GM21825 (cell line): ENCODE results near the gene TYSND1.
"Not testable (repeated sequence)": the region's sequence is repeated elsewhere in the genome, so short reads cannot be mapped to it uniquely, and the experiment has no call there.

ENCODE experiments used
- ATAC-seq: cut with Tn5 transposase; IDR thresholded peaks from one replicate; pipeline ENCODE4 v1.9.1; 2021; ENCODE audit warnings: mild to moderate bottlenecking, moderate library complexity; ENCODE audit not compliant: unreplicated experiment

TYSND1 gene

DNA sequence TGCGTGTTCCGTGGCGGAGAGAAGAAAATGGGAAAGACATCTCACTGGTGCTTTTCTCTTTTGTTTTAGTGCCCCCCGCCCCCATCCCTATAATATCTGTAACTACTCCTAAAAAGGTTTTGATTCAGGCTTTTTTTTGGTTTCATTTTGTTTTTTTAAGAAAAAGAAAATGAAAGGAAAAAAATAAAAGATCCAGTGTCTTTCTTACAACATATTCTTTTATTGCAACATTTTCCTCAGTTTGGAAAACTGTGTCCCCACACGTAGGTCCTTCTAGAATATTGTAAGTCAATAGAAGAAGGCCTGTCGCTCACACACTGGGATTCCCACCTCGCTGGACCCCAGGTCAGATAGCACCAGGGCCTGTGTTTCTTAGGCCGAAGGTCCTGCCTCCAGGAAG lies 34.4 kb downstream of the TYSND1 start:
- no peak for ATAC-seq

DNA sequence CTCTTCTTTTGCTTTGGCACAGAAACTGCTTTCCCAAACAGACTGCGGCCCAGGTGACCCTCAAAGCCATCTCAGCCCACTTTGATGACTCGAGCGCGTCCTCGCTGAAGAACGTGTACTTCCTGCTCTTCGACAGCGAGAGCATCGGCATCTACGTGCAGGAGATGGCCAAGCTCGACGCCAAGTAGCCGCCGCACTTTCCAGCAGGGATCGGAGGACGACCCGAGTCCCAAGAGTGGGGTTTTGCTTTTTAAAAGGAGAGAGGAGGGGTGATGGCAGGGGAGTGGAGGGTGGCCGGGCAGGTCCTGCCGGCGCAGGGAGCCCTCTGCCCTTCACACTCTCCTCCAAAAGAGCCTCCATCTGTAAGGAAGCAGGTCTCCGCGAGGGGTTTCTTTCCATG lies 35.0 kb downstream of the TYSND1 start:
- no peak for ATAC-seq

DNA sequence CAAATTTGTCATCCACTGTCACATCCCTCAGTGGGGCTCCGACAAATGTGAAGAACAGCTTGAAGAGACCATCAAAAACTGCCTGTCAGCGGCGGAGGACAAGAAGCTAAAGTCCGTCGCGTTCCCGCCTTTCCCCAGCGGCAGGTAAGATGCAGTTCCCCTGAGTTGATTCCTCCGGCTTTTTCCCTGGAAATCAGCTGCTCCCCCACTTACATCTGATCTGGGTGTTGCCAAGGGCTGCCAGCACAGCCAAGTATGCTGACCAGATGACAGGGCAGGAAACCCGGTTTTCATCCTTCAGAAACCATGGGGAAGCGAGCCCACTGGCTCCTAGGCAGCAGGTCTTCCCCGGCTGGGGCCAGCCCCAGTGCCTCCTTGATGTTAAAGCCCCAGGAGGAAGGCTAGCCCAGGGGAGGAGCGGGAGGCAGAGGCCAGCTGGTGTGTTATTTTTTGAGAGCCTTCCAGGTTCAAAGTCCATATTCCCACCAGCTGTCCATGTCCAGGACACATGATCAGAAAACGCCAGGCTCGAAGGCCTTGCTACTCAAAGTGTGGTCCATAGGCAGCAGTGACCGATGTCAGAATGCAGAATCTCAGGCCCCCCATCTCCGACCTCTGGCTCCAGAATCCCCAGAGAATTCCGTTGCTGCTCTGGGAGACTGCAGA lies 37.3 kb downstream of the TYSND1 start:
- ATAC-seq: no peak

DNA sequence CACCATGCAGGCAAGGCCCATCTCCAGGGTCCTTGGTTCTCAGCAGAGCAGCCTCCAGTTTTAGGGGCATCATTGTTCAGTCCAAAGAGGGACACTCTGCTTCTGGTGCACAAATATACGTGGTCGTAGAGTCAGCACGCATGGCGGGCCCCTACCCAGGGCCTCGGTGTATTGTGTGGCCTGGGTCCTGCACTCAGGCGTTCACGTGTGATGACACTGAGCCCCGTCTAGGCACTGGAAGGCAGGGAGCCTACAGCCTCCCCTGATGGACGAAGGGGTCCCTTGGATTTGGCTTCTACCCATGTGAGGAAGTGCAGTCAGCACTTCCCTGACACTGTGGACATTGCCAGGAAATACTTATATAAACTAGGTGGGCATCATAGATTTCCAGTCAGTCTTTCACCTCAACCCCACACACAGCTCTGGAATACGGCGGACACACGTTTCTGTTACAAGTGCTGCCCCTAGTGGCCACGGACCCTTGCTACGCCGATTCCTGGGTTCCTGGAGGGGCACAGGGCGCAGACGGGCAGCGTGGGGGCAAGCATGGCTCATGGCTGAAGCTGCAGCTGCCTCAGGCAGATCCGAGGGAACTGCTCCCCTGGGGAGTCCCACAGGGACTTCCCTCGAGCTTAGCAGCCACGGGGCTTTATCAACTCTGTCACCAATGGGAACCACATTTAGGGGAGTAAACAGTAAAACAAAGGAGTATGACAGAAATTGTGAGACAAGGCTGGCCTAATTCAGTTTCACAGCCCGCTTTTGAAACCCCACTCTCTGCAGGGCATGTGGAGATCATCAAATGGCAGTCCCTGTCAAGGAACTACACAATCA lies 39.3 kb downstream of the TYSND1 start:
- peak; percentile 76 for ATAC-seq

DNA sequence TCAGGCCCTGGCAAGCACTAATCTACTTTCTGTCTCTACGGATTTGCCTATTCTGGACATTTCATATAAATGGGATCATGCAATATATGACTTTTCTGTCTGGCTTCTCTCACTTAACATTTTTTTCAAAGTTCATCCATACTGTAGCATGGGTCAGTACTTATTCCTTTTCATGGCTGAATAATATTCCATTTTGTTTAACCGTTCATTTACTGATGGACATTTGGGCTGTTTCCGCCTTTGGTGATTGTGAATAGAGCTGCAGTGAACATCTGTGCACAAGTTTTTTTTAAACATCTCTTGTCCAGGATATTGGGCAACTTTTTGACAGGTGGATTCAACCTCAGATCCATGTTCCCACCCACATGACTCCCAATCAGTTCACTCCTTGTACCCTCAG lies 44.8 kb downstream of the TYSND1 start:
- ATAC-seq: no peak

DNA sequence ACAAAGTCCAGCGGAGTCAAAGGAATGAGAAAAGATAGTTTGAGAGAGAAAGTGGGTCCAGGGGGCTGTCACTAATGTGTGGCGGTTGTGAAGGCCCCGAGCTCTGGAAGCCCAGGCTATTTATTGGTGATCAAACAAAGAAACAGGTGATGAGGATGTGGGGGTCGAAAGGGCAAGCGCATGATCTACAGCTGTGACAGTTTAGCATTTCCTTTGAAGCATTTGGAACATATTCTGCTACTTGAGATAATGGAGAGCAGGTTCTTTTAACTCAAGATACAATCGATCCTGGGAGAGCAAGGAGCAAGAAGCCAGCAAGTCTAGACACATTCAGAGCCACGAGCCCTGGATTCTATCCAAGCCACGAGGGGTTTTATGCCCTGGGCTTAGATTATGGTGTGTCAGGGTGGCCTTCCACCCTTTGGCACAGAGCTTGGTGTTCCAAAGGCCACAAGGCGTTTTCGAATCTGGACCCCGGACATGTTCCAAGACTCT lies 45.4 kb downstream of the TYSND1 start:
- not testable (repeated sequence) for ATAC-seq

DNA sequence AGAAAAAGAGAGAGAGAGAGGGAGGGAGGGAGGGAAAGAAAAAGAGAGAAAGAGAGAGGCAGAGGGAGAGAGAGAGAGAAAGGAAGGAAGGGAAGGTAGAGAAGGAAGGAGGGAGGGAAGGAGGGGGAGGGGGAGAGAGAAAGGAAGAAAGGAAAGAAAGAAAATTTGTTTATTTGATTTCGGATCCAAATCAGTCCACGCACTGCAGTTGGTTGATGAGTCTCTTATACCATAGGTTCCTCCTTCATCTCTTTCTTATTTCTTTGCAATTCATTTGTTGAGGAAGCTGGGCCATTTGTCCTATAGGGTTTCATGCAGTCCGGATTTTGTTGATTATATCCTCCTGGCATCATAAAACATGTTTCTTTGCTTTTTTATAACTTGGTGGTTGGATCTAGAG lies 48.2 kb downstream of the TYSND1 start:
- no peak for ATAC-seq

DNA sequence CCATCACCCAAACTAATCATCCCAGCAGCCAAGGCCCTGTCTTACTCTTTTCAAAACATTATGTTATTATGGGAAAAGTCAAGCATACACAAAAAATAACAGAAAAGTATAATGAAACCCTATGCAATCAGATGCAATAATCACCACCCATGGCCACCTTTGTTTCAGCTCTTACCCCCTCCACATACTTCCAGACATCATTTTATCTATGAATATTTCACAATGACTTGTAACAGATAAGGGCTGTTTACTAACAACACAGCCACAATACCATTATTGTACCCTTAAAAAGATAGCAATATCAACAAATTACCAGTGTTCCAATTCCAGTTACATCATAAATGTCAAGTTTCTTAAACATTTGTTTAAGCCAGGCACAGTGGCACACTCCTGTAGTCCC lies 49.0 kb downstream of the TYSND1 start:
- ATAC-seq: no peak

DNA sequence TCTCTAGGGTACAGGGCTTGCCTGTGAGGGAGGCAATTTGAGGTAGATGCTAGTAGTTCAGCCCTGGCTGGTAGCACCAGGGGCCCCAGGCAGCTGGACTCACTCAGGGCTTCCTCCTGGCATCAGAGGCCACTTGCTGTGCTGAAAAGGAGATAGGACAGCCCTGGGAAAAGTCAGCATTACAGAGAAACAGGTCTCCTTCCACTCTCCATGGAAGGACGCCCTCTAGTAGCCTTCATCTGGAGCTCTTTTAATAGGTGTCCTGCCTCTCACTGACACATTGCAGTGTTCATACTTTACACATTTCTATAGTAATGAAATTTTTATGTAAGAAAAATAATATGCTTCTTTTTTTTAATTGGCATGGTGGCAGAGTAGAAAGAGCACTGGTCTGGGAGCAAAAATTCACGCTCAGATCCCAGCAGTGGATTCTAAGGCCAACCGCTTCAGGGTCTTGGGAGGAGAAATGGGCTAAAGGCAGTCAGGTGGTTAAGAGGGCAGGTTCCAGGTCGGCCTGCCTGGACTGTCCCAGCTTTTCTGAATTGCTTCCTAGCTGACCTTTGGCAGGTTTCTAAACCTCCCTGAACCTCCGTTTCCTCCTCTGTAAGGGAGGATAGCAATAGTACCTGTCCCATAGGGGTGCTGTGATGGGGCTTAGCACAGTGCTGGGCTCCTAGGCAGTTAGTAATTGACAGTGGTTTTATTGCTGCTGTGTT lies 49.6 kb downstream of the TYSND1 start:
- no peak for ATAC-seq

DNA sequence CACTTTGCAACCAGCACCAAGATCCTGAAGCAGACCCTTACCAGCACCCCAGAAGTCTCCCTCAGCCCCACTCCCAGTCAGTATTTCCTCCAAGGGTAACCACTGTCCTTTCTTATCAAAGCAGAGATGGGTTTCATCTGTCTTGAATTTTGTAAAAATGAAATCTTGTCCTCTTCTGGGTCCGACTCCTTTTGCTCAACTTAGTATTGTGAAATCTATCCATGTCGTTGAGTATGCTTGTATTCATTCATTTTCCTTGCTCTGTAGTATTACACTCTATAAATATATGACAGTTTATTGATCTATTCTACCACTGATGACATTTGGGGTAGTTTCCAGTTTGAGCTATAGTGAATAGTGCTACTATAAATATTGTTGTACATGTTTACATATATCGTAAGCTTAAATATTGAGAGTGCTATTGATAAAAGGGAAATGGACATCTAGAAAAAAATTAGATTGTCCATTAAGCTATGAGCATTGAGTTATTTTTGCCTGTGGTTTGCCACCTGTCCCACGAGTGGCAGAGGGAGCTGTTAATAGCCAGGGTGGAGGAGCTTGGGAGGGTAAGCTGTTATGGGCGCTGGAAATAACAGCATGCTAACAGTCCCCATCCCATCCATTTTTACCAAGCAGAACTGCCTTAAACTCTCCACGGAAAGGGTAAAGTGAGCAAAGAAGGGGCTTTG lies 50.3 kb downstream of the TYSND1 start:
- ATAC-seq: no peak

DNA sequence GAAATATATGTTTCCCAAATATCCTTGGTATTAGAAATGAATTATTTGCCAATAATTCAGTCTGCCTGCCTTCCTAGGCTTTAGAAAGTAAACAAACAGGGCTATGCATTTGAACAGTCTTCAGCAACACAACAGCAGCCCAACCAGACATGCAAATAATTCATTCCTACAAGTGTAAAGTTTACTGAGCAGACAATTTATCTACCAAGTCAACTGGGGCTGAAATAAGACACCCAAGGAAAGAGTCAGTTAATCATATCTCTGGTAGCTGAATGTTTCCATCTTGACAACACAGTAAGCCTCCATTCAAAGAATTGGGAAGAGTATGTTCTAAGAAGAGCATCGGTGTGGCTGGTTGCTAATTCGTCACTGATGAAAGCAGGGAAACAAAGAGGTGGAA lies 52.2 kb downstream of the TYSND1 start:
- ATAC-seq: no peak

DNA sequence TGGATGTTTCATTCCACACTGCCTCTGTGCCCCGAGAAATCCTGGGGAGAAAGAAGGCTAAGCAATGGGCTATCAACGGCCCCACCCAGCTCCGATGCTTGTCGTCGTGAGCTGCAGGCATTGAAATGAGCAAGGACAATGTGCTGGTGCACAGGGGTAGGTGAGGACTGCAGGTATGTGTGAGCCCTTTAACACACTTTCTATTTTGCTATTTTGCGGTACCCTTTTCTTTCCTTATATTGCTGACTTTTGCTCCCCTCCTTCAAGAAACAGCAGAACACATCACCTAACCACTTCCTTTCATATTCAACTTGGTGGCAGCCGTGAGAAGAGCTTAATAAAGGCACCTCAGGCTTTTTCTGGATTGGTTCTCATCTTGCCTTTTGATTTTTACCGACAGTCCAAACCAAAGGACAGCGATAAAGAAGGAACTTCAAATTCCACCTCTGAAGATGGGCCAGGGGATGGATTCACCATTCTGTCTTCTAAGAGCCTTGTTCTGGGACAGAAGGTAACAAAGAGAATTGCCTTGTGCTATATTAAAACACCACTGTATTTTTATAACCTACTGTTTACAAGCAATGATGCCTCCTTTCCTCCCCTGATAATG lies 53.1 kb downstream of the TYSND1 start:
- no peak for ATAC-seq

DNA sequence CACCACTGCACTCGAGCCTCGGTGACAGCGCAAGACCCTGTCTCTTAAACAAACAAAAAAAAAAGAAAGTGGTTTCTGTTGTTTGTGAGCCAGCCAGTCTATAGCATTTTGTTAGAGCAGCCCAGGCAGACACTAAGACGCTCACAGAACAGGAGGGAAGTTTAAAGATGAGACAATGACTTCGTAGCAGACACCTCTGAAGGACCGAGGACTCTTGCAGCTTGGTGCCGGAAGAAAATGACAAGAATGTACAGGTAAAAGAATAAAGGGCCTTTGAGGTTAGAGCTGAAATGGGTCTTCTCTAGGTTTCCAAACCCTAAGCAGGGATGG lies 54.1 kb downstream of the TYSND1 start:
- ATAC-seq: no peak

DNA sequence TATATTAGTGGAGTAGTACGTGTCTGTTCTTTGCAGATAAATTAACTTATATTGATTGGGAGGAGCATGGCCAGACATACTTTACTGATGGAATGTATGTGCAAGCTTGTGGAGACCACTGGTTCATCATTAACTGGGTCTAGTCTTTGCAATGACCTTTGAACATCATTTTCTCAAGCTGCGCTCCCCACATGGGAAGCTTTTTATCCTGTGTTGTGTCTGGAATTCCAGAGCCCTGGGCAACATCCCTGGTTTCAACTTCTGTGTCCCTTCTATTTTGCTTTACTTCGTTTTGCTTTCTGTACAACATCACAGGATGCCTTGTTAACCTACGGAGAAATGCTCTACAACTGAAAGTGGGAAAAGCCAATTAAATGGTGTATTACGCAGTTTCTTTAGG lies 55.5 kb downstream of the TYSND1 start:
- no peak for ATAC-seq

DNA sequence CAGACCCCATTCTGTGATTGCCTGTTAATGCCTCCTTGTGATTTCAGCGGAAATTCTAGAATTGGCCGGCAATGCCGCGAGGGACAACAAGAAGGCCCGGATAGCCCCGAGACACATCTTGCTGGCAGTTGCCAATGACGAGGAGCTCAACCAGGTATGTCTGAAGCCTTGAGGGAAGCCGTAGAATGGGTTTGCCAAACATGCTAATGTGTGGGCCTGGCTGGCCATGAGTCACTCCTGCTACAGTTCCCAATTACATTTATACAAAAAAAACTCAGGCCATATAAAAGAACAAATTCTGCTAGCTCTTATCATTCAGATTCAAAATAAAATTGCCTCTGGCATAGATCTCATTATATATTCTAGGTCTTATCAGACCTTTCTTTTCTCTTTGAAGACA lies 56.5 kb downstream of the TYSND1 start:
- no peak for ATAC-seq

DNA sequence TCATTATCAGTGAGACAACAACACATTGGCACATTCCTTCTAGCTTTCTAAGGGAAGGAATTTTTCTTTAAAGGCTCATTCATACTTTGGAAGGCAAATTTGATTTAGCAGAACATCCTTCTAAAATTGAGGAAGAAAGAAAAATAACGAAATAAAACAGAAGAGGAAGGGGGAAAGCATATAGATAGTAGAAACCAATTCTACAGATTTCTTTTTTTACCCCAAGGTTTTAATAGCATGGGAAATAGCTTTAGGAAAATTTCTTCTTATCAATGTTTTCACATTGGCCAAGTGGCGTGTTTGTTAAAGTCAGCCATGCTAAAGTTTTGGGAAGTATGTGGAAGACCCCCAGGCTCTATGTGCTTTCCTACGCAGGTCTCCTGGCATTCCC lies 58.2 kb downstream of the TYSND1 start:
- ATAC-seq: no peak
